ENCODE data around the gene ANKRD28. TPM values are rescaled to one million over a fixed set of nuclear protein-coding genes. Genes with fewer than 3 reads are reported as not detected.

The ANKRD28 gene
- total RNA-seq, 1 donor from 2014 or later, result 90.1 TPM

- no peak for DNase-seq (ENCODE audit: low read depth in 2 of 2)
These were observed 71.7 kb downstream of the ANKRD28 start for GRCh38 chr3:15726043-15726442.

- no peak for DNase-seq (ENCODE audit: low read depth in 2 of 2)
These were observed 73.3 kb downstream of the ANKRD28 start for GRCh38 chr3:15724446-15724845.

- DNase-seq (ENCODE audit: low read depth in 2 of 2), result no peak
These were observed 74.2 kb downstream of the ANKRD28 start for GRCh38 chr3:15723624-15723884.

GRCh38 chr3:15722877-15723623 lies 74.7 kb downstream of the ANKRD28 start:
- no peak for DNase-seq (ENCODE audit: low read depth in 2 of 2)

GRCh38 chr3:15716178-15716577 lies 81.6 kb downstream of the ANKRD28 start:
- DNase-seq (ENCODE audit: low read depth in 2 of 2), result no peak

GRCh38 chr3:15714448-15714847 lies 83.3 kb downstream of the ANKRD28 start:
- DNase-seq (ENCODE audit: low read depth in 2 of 2), result no peak

GRCh38 chr3:15713364-15713763 lies 84.4 kb downstream of the ANKRD28 start:
- no peak for DNase-seq (ENCODE audit: low read depth in 2 of 2)

- no peak for DNase-seq (ENCODE audit: low read depth in 2 of 2)
These were observed 86.5 kb downstream of the ANKRD28 start for GRCh38 chr3:15711281-15711680.

GRCh38 chr3:15708882-15709677 lies 88.7 kb downstream of the ANKRD28 start:
- peak; percentile 40 to 49 for DNase-seq (ENCODE audit: low read depth in 2 of 2)

GRCh38 chr3:15707779-15708178 lies 90.0 kb downstream of the ANKRD28 start:
- no peak for DNase-seq (ENCODE audit: low read depth in 2 of 2)

- no peak for DNase-seq (ENCODE audit: low read depth in 2 of 2)
These were observed 94.4 kb downstream of the ANKRD28 start for GRCh38 chr3:15703346-15703745.

GRCh38 chr3:15694628-15695027 lies 103.2 kb downstream of the ANKRD28 start:
- no peak for DNase-seq (ENCODE audit: low read depth in 2 of 2)

- peak in 1 of 2 donors; percentile 27 for DNase-seq (ENCODE audit: low read depth in 2 of 2)
These were observed 104.4 kb downstream of the ANKRD28 start for GRCh38 chr3:15693355-15693754.

- DNase-seq (ENCODE audit: low read depth in 2 of 2), result no peak
These were observed 107.0 kb downstream of the ANKRD28 start for GRCh38 chr3:15690748-15691147.

GRCh38 chr3:15690230-15690629 lies 107.5 kb downstream of the ANKRD28 start:
- no peak for DNase-seq (ENCODE audit: low read depth in 2 of 2)

- DNase-seq (ENCODE audit: low read depth in 2 of 2), result peak in 1 of 2 donors; percentile 41
These were observed 111.9 kb downstream of the ANKRD28 start for GRCh38 chr3:15685927-15686326.

GRCh38 chr3:15683253-15683652 lies 114.5 kb downstream of the ANKRD28 start:
- DNase-seq (ENCODE audit: low read depth in 2 of 2), result no peak

- peak in 1 of 2 donors; percentile 12 for DNase-seq (ENCODE audit: low read depth in 2 of 2)
These were observed 115.1 kb downstream of the ANKRD28 start for GRCh38 chr3:15682561-15683185.

GRCh38 chr3:15681668-15682067 lies 116.1 kb downstream of the ANKRD28 start:
- DNase-seq (ENCODE audit: low read depth in 2 of 2), result no peak

- peak; percentile 2 to 54 for DNase-seq (ENCODE audit: low read depth in 2 of 2)
These were observed 118.5 kb downstream of the ANKRD28 start for GRCh38 chr3:15679306-15679705.

- no peak for DNase-seq (ENCODE audit: low read depth in 2 of 2)
These were observed 121.5 kb downstream of the ANKRD28 start for GRCh38 chr3:15676259-15676658.

GRCh38 chr3:15673536-15673935 lies 124.2 kb downstream of the ANKRD28 start:
- DNase-seq (ENCODE audit: low read depth in 2 of 2), result no peak

GRCh38 chr3:15667484-15667883 lies 130.3 kb downstream of the ANKRD28 start:
- no peak for DNase-seq (ENCODE audit: low read depth in 2 of 2)

Measured in dermis microvascular lymphatic vessel endothelial cell (primary cell).